T-helper 17 cell (primary cell): ENCODE results near the gene AFF3. TPM values are rescaled to one million over a fixed set of nuclear protein-coding genes. Genes with fewer than 3 reads are reported as not detected.
A peak's percentile ranks its signal among the peaks of the same experiment; 100 is the strongest.

Source experiments
- ATAC-seq: fragments of 150-1000 bp; cut with Tn5 transposase; 2 replicates; pipeline ENCODE4 v1.10.0; 2021; ENCODE audit warnings: mild to moderate bottlenecking, moderate library complexity
- DNase-seq, 3 donors: peaks; one replicate each; pipeline versions ENCODE4 v3.0.0 to v3.0.0-alpha.2; 2020 to 2021
- H3K9me3 ChIP-seq: one replicate; pipeline ENCODE4 v1.7.0; 2013; ENCODE audit warnings: low read length, mild to moderate bottlenecking; ENCODE audit not compliant: control insufficient read depth, poor library complexity, severe bottlenecking
- H3K27ac Mint-ChIP-seq: one replicate; pipeline ENCODE4 v1.8.0; 2022; ENCODE audit warnings: mild to moderate bottlenecking, moderate library complexity, mixed read lengths
- H3K27me3 Mint-ChIP-seq: one replicate; pipeline ENCODE4 v1.8.0; 2022; ENCODE audit warnings: mixed read lengths
- H3K36me3 Mint-ChIP-seq: one replicate; pipeline ENCODE4 v1.8.0; 2022; ENCODE audit warnings: low read depth, mixed read lengths
- H3K4me1 Mint-ChIP-seq: one replicate; pipeline ENCODE4 v1.8.0; 2022; ENCODE audit warnings: mild to moderate bottlenecking, mixed read lengths
- H3K4me3 Mint-ChIP-seq: one replicate; pipeline ENCODE4 v1.8.0; 2022; ENCODE audit warnings: mild to moderate bottlenecking, moderate library complexity, mixed read lengths
- total RNA-seq, 4 donors: library from RNA in 2 of 4; stranded (reverse) in 2 of 4; gene quantifications; one replicate each; pipeline ENCODE4 v1.2.3 and lab custom pipeline; 2022 to 2026

The AFF3 gene
- total RNA-seq, 2 donors from 2014 or later: 6.5 to 14.4 TPM

GRCh38 chr2:99571954-99572353 is 570.4 kb downstream of the AFF3 start:
- Mint-ChIP-seq H3K4me1 (peaks cover 7% of the 10 kb centered on the region), H3K27me3 (peaks cover 15% of the 10 kb centered on the region), H3K4me3 (no peak overlapping the region), H3K27ac (no peak overlapping the region), H3K36me3 (no peaks in the 10 kb centered on the region)
- ATAC-seq: no peak
- no peaks in the 10 kb centered on the region for H3K9me3 ChIP-seq
- DNase-seq: no peak

GRCh38 chr2:99571533-99571932 is 570.9 kb downstream of the AFF3 start:
- DNase-seq (no peak), ATAC-seq (no peak)
- Mint-ChIP-seq H3K4me1 (peaks cover 7% of the 10 kb centered on the region), H3K27ac (no peak overlapping the region), H3K36me3 (no peaks in the 10 kb centered on the region), H3K27me3 (peaks cover 15% of the 10 kb centered on the region), H3K4me3 (no peak overlapping the region)
- no peaks in the 10 kb centered on the region for H3K9me3 ChIP-seq

- Mint-ChIP-seq H3K4me3 (no peak overlapping the region), H3K4me1 (peaks cover 7% of the 10 kb centered on the region)
- no peak for ATAC-seq
Observed at GRCh38 chr2:99571021-99571420, 571.4 kb downstream of the AFF3 start.

GRCh38 chr2:99569386-99569785 is 573.0 kb downstream of the AFF3 start:
- H3K9me3 ChIP-seq: no peaks in the 10 kb centered on the region
- Mint-ChIP-seq H3K36me3 (no peaks in the 10 kb centered on the region), H3K4me1 (peaks cover 7% of the 10 kb centered on the region)

More at GRCh38 chr2:99571021-99571420, 571.4 kb downstream of the AFF3 start:
- Mint-ChIP-seq H3K27me3 (peaks cover 15% of the 10 kb centered on the region), H3K36me3 (no peaks in the 10 kb centered on the region), H3K27ac (no peak overlapping the region)
- DNase-seq: no peak
- no peaks in the 10 kb centered on the region for H3K9me3 ChIP-seq

GRCh38 chr2:99565227-99565626 is 577.2 kb downstream of the AFF3 start:
- DNase-seq (no peak), ATAC-seq (no peak)
- no peak overlapping the region for H3K27ac Mint-ChIP-seq
- no peak overlapping the region for H3K4me3 Mint-ChIP-seq
- no peaks in the 10 kb centered on the region for H3K36me3 Mint-ChIP-seq
- peaks cover 13% of the 10 kb centered on the region for H3K27me3 Mint-ChIP-seq
- peaks cover 3% of the 10 kb centered on the region for H3K4me1 Mint-ChIP-seq
- no peaks in the 10 kb centered on the region for H3K9me3 ChIP-seq

More at GRCh38 chr2:99569386-99569785, 573.0 kb downstream of the AFF3 start:
- ATAC-seq (no peak), DNase-seq (no peak)
- no peak overlapping the region for H3K4me3 Mint-ChIP-seq
- peaks cover 15% of the 10 kb centered on the region for H3K27me3 Mint-ChIP-seq
- H3K27ac Mint-ChIP-seq: no peak overlapping the region

GRCh38 chr2:99562516-99562915 is 579.9 kb downstream of the AFF3 start:
- Mint-ChIP-seq H3K27ac (peak overlapping the region; percentile 69), H3K4me1 (peaks cover 5% of the 10 kb centered on the region), H3K4me3 (no peak overlapping the region), H3K27me3 (peaks cover 13% of the 10 kb centered on the region), H3K36me3 (no peaks in the 10 kb centered on the region)
- ATAC-seq (no peak), DNase-seq (no peak)
- no peaks in the 10 kb centered on the region for H3K9me3 ChIP-seq

- H3K27me3 Mint-ChIP-seq: peaks cover 11% of the 10 kb centered on the region
- peaks cover 2% of the 10 kb centered on the region for H3K4me1 Mint-ChIP-seq
- H3K4me3 Mint-ChIP-seq: no peak overlapping the region
- peak overlapping the region; percentile 69 for H3K27ac Mint-ChIP-seq
- H3K36me3 Mint-ChIP-seq: no peaks in the 10 kb centered on the region
- ATAC-seq (no peak), DNase-seq (no peak)
- no peaks in the 10 kb centered on the region for H3K9me3 ChIP-seq
Observed at GRCh38 chr2:99561804-99562203, 580.6 kb downstream of the AFF3 start.

GRCh38 chr2:99559075-99559662 is 583.2 kb downstream of the AFF3 start:
- H3K4me3 Mint-ChIP-seq: no peak overlapping the region
- H3K36me3 Mint-ChIP-seq: no peaks in the 10 kb centered on the region
- ATAC-seq: peak; percentile 99
- no peaks in the 10 kb centered on the region for H3K9me3 ChIP-seq
- H3K4me1 Mint-ChIP-seq: peaks cover 2% of the 10 kb centered on the region
- H3K27ac Mint-ChIP-seq: no peak overlapping the region
- peak; percentile 70 to 80 (median 72) for DNase-seq
- H3K27me3 Mint-ChIP-seq: peaks cover 11% of the 10 kb centered on the region

- ATAC-seq (no peak), DNase-seq (no peak)
- Mint-ChIP-seq H3K4me3 (no peak overlapping the region), H3K36me3 (no peaks in the 10 kb centered on the region), H3K27ac (no peak overlapping the region), H3K4me1 (peaks cover 2% of the 10 kb centered on the region), H3K27me3 (peaks cover 4% of the 10 kb centered on the region)
- no peaks in the 10 kb centered on the region for H3K9me3 ChIP-seq
Observed at GRCh38 chr2:99555404-99555803, 587.0 kb downstream of the AFF3 start.

GRCh38 chr2:99554871-99555270 is 587.5 kb downstream of the AFF3 start:
- no peak for DNase-seq
- Mint-ChIP-seq H3K4me1 (peaks cover 2% of the 10 kb centered on the region), H3K27ac (no peak overlapping the region)

GRCh38 chr2:99554238-99554637 is 588.2 kb downstream of the AFF3 start:
- Mint-ChIP-seq H3K36me3 (no peaks in the 10 kb centered on the region), H3K4me3 (no peak overlapping the region), H3K27me3 (peaks cover 4% of the 10 kb centered on the region), H3K4me1 (peaks cover 2% of the 10 kb centered on the region), H3K27ac (peak overlapping the region; percentile 24)
- DNase-seq: no peak
- H3K9me3 ChIP-seq: no peaks in the 10 kb centered on the region
- no peak for ATAC-seq

More at GRCh38 chr2:99554871-99555270, 587.5 kb downstream of the AFF3 start:
- ATAC-seq: no peak
- H3K9me3 ChIP-seq: no peaks in the 10 kb centered on the region
- Mint-ChIP-seq H3K36me3 (no peaks in the 10 kb centered on the region), H3K27me3 (peaks cover 4% of the 10 kb centered on the region), H3K4me3 (no peak overlapping the region)

- Mint-ChIP-seq H3K27me3 (peaks cover 3% of the 10 kb centered on the region), H3K27ac (no peak overlapping the region), H3K36me3 (no peaks in the 10 kb centered on the region), H3K4me1 (no peaks in the 10 kb centered on the region), H3K4me3 (no peak overlapping the region)
- DNase-seq: no peak
- no peaks in the 10 kb centered on the region for H3K9me3 ChIP-seq
- ATAC-seq: no peak
Observed at GRCh38 chr2:99552529-99552928, 589.9 kb downstream of the AFF3 start.

- no peak for DNase-seq
Observed at GRCh38 chr2:99550368-99550767, 592.0 kb downstream of the AFF3 start.

GRCh38 chr2:99545604-99546003 is 596.8 kb downstream of the AFF3 start:
- peaks cover 3% of the 10 kb centered on the region for H3K36me3 Mint-ChIP-seq
- H3K9me3 ChIP-seq: no peaks in the 10 kb centered on the region
- no peak for DNase-seq
- no peak overlapping the region for H3K4me3 Mint-ChIP-seq
- ATAC-seq: no peak
- H3K4me1 Mint-ChIP-seq: peaks cover 2% of the 10 kb centered on the region
- peaks cover 34% of the 10 kb centered on the region for H3K27me3 Mint-ChIP-seq
- no peak overlapping the region for H3K27ac Mint-ChIP-seq

More at GRCh38 chr2:99550368-99550767, 592.0 kb downstream of the AFF3 start:
- peaks cover 2% of the 10 kb centered on the region for H3K4me1 Mint-ChIP-seq
- no peak overlapping the region for H3K27ac Mint-ChIP-seq
- H3K27me3 Mint-ChIP-seq: peaks cover 8% of the 10 kb centered on the region
- H3K4me3 Mint-ChIP-seq: no peak overlapping the region
- ATAC-seq: no peak
- H3K36me3 Mint-ChIP-seq: peaks cover 3% of the 10 kb centered on the region
- no peaks in the 10 kb centered on the region for H3K9me3 ChIP-seq
